WERI-Rb-1 (cell line): ENCODE measurements around the gene CALD1.

Experiments
- DNase-seq: peaks from one replicate; pipeline ENCODE4 v3.0.0-alpha.2; 2020
- H3K27ac ChIP-seq: fragments of 250-450 bp; sonication (Bioruptor Pico); 2 replicates; pipeline ENCODE4 v1.5.1; 2020; ENCODE audit warnings: mild to moderate bottlenecking, moderate library complexity
- H3K27me3 ChIP-seq: fragments of 250-450 bp; sonication (Bioruptor Pico); 2 replicates; pipeline ENCODE4 v1.5.1; 2021; ENCODE audit warnings: mild to moderate bottlenecking, low read depth, moderate library complexity; ENCODE audit not compliant: insufficient read depth, severe bottlenecking
- H3K36me3 ChIP-seq: fragments of 250-450 bp; sonication (Bioruptor Pico); 2 replicates; pipeline ENCODE4 v1.5.1; 2020; ENCODE audit warnings: mild to moderate bottlenecking, moderate library complexity
- H3K4me3 ChIP-seq: 2 replicates; pipeline ENCODE4 v1.5.1; 2011; ENCODE audit warnings: low read depth, mild to moderate bottlenecking, control low read depth, low read length
- H3K9me3 ChIP-seq: fragments of 250-450 bp; sonication (Bioruptor Pico); 2 replicates; pipeline ENCODE4 v1.5.1; 2021; ENCODE audit warnings: mild to moderate bottlenecking, moderate library complexity; ENCODE audit not compliant: severe bottlenecking
- TF ChIP-seq, protein P1 (sequence below): IDR thresholded peaks from 2 replicates; pipeline ENCODE4 v1.5.1; 2011; ENCODE audit warnings: low read depth, mild to moderate bottlenecking, control low read depth, inconsistent platforms, low read length

The CALD1 gene

DNA sequence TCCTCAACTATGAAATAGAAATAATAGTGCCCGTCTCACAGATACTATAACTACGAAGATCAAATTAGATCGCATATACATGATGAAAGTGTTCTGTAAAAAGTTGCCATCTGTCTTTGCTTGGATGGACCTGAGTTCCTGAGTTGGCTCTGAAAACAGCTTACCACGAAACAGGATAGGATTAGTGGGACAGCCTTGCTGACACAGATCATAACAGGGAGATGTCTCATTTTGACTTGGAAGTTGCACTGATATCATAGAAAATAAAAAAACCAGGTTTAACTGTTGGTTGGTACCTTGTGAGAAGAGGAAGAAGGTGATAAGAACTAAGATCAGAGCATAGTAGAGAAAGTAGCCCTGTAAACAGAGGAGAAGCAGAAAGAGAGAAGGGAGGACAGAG is 127.6 kb downstream of the CALD1 start:
- no peaks in the 10 kb centered on the region for H3K27me3 ChIP-seq
- H3K36me3 ChIP-seq: no peaks in the 10 kb centered on the region
- H3K4me3 ChIP-seq: no peak overlapping the region
- no peak overlapping the region for H3K27ac ChIP-seq
- no peaks in the 10 kb centered on the region for H3K9me3 ChIP-seq
- TF ChIP-seq, protein P1, sequence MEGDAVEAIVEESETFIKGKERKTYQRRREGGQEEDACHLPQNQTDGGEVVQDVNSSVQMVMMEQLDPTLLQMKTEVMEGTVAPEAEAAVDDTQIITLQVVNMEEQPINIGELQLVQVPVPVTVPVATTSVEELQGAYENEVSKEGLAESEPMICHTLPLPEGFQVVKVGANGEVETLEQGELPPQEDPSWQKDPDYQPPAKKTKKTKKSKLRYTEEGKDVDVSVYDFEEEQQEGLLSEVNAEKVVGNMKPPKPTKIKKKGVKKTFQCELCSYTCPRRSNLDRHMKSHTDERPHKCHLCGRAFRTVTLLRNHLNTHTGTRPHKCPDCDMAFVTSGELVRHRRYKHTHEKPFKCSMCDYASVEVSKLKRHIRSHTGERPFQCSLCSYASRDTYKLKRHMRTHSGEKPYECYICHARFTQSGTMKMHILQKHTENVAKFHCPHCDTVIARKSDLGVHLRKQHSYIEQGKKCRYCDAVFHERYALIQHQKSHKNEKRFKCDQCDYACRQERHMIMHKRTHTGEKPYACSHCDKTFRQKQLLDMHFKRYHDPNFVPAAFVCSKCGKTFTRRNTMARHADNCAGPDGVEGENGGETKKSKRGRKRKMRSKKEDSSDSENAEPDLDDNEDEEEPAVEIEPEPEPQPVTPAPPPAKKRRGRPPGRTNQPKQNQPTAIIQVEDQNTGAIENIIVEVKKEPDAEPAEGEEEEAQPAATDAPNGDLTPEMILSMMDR: no peak
- DNase-seq: peak; percentile 22

DNA sequence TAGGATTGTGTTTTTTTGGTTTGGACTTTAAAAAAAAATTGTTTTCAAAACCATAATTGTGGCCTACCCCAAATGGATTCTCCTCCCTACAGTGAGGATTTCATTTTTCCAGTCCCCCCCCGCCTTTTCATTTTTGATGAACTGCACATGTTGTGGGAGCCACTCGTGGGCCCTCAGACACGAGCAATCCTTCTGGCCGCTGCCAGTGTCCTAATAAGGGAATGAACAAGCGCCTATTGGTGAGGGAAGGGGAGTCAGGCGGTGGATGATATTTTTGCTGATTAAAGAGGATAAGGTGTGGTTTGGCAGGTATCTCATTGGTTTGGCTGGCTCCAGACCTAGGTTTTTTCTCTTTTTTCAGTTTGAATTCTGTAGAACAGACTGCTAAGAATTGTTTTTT is 128.2 kb downstream of the CALD1 start:
- no peak for DNase-seq
- Histone ChIP-seq H3K4me3 (no peak overlapping the region), H3K9me3 (no peaks in the 10 kb centered on the region), H3K27ac (no peak overlapping the region), H3K27me3 (no peaks in the 10 kb centered on the region), H3K36me3 (no peaks in the 10 kb centered on the region)
- TF ChIP-seq, protein P1: no peak

DNA sequence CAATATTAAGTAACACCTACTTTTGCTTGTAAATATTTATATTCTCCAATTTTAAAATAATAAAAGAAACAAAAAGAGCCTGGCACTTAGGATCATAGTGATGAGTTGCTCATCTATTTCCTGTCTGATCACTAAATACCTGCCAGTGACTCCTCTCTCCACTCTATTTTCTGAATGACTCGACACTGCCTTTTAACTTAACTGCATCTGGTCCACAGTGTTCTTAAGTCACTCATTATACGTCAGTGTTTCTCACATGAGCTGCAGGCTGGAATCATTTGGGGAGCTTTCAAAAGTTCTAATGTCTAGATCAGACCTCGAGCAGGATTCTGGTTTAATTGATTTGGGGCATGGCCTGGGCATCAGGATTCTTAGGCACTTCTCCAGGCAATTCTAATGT is 128.9 kb downstream of the CALD1 start:
- DNase-seq: no peak
- Histone ChIP-seq H3K27me3 (no peaks in the 10 kb centered on the region), H3K9me3 (no peaks in the 10 kb centered on the region), H3K36me3 (no peaks in the 10 kb centered on the region), H3K27ac (no peak overlapping the region), H3K4me3 (no peak overlapping the region)
- TF ChIP-seq, protein P1: no peak

DNA sequence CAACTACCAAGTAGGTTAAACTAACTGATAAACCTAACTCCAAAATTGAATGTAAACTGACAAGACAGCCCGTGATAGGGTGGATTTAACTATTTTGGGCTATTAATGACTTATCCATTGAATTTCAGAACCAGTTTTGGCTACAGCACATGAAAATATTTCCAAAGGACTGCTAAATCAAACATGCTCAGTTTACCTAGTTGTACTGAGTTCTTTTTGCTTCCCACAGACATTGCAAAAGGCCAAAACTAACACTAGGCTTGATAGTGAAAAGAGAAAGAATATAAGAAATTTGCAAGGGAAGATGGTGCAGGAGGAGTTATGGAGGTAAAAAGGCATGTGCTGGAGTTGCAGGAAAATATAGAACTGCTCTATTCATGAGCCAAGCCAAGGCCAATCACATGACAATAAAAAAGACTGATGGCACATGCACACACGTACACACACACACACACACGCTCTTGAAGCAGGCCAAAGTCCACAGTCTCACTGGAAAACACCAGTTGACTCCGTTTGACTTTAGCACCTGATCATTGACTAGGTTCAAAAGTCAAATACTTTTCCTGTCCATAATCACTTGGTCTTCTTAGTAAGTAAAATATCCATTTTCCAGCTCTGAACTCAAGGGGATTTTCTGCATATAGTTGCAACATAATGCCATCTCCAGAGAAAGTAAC is 130.9 kb downstream of the CALD1 start:
- no peaks in the 10 kb centered on the region for H3K27me3 ChIP-seq
- TF ChIP-seq, protein P1: no peak
- H3K36me3 ChIP-seq: no peaks in the 10 kb centered on the region
- no peaks in the 10 kb centered on the region for H3K9me3 ChIP-seq
- no peak overlapping the region for H3K4me3 ChIP-seq
- DNase-seq: no peak
- no peak overlapping the region for H3K27ac ChIP-seq

DNA sequence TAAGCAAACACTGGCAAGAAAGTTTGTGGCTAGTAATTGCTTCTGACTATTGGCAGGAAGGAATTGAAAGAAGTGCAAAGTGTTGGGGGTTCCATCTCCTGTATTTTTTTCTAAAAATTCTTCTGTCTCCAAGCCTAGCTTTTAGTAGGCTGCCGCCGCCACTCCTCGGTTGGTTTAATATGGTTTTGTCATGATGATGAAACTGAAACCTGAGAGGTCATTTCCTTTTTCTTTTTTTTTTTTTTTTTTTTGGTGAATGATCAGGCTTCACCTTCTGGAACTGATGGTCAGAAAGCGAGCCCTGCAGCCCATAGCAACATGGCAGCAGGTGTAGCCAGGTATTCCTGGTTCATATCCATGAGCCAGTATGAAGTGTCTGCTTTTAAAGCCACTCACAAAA is 131.5 kb downstream of the CALD1 start:
- no peaks in the 10 kb centered on the region for H3K9me3 ChIP-seq
- no peaks in the 10 kb centered on the region for H3K27me3 ChIP-seq
- H3K27ac ChIP-seq: no peak overlapping the region
- H3K4me3 ChIP-seq: no peak overlapping the region
- DNase-seq: no peak
- TF ChIP-seq, protein P1: no peak
- H3K36me3 ChIP-seq: no peaks in the 10 kb centered on the region
